Stimulated activated CD4-positive, alpha-beta T cell treated with anti-CD3 and anti-CD28 coated beads, Interleukin-12 subunit alpha, Interleukin-12 subunit beta, amount 100 ng/mL, for 4 hours (primary cell): ENCODE measurements around the gene BBS4.

Experiments used
- DNase-seq: peaks from one replicate; pipeline ENCODE4 v3.0.0-alpha.2; 2020

BBS4 gene

DNA sequence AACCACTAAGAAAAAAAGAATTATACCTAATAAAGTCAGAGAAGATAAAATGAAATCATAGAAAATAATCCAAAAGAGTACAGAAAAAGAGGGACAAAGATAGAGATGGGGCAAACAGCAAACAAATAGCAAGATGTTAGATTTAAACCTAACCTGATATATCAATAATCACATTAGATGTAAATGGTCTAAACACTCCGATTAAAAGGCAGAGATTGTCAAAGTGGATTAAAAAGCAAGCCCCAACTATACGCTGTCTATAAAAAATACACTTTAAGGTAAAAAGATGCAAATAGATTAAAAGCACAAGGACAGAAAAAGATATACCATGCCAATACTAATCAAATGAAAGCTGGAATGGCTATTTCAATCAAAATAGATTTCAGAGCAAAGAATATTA is 80.8 kb downstream of the BBS4 start:
- DNase-seq, result no peak

DNA sequence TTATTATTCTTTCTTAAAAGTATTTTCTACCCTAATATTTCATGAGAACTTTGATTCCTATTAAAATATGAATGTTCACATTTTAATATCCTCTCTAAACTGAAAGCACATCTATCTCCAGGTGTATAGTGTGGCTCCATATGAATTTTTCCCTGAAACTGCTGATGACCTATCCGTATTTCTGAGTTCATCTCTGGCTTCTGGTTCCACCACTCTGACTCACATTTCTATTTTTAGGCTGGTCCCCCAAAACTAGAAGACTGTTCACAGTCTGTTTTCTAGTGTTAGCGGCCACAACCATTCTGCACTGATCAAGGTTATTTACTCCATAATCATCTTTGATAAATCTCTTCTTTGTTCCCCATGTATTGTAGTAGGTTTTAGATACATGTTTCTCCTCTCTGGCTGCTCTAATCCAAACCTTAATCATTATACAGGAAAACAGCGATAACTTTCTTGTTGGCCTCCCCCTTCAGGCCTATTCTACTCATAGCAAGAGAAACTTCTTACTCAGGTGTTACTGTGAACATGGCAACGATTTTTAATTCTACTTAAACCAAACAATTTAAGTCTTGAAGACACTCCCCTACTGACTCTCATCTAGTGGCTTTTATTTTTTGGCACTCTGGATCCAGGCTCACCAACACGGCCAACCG is 84.8 kb downstream of the BBS4 start:
- no peak for DNase-seq

DNA sequence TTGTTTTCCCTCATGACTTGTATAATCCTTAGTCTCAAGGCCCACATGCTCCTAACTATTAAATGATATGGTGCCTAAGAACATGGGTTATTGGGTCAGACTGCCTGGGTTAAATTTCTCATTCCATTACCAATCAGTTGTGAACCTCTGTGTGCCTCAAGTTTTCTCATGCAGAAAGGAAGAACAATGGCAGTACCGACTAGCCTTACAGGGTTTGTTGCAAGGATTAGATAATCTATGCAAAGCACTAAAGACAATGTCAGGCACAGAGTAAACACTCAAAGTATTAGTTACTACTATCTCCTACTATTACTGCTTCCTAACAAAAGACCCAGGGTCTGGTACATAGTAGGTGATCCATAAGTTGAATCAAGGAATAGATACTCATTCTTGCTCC is 85.3 kb downstream of the BBS4 start:
- DNase-seq, result no peak

DNA sequence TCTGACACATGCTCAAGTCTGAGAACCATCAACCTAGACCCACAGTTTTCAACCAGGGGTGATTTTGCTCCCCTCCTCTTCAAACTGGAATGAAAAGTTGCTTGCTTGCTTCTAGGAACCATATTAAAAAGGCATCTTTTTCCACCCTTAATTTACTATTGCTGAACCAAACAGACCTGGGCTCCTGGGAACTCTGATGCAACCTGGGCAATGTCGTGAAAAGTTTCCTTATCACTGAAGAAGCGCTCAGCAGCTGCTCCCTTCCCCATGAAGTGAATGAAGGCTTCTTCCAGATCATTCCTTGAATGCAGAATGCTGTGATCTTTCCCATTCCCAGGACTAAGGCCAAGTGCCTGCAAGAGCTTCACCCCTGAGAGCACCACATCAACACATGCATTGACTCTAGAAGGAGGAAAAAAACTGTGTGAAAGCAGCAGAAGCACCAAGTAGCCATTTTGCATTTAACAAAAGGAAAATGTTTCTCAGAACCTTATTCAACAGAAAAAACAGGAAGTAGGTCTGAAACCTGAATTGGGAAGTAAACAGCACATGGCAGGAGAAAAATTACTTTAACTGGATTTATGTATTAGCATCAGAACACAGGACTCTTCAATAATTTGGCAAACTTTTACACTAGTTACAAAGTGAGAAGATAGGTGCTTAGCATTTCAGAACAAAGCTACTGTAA is 88.8 kb downstream of the BBS4 start:
- DNase-seq, result no peak

- DNase-seq, result no peak
Observed at GRCh38 chr15:72778796-72779195, 92.8 kb downstream of the BBS4 start.

- no peak for DNase-seq
Observed at GRCh38 chr15:72781631-72782030, 95.6 kb downstream of the BBS4 start.

- no peak for DNase-seq
Observed at GRCh38 chr15:72782274-72783003, 96.4 kb downstream of the BBS4 start.

GRCh38 chr15:72783004-72783639 is 97.1 kb downstream of the BBS4 start:
- DNase-seq, result peak; percentile 12

DNA sequence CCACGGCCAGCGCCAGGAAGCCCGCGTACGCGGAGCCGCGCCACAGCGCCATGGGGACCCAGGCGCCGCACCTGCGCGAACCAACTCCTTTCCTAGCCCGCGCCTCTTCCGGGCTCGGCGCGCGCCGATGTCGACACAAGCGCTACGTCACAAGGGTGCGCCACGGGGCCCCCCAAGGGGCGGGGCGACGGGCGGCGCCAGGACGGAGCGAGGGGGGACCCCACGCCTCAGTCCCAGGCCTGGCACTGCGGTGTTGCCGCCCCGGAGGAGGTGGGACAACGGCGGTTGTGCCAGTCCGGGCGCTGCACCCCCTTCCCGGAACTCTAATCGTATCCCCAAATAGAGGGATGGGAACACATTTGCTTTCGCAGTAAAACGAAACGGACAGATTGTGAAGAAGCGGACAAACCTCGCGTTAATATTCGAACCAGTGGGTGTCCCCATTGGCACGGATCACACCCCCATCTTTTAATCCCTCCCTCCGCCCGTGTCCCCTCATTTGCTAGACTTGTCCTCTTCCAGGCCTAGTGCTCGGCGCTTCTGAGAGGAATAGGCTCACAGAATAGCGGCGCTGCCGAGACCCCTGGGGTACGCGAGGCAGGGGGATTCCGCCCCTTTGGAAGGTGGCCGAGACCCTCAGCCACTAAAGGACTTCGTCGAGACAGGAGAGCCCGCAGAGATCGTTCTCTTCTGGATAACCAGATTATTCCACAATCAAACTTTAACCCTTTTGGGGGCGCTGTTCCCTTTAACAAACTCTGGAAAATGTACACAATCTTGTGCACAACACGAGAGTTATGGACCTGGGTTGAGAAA is 97.8 kb downstream of the BBS4 start, which contains the start of gene ADPGK:
Gene ADPGK, minus strand, starts transcription at position 119 of the 816 bp plus-strand sequence. Its CDS starts 67 bp downstream, at position 52.
- DNase-seq, result peak; percentile 91

GRCh38 chr15:72784456-72784876 is 98.5 kb downstream of the BBS4 start:
- no peak for DNase-seq

- peak; percentile 13 for DNase-seq
Observed at GRCh38 chr15:72785432-72785831, 99.4 kb downstream of the BBS4 start.

- no peak for DNase-seq
Observed at GRCh38 chr15:72785841-72786240, 99.8 kb downstream of the BBS4 start.

GRCh38 chr15:72786242-72786641 is 100.2 kb downstream of the BBS4 start:
- DNase-seq, result no peak

DNA sequence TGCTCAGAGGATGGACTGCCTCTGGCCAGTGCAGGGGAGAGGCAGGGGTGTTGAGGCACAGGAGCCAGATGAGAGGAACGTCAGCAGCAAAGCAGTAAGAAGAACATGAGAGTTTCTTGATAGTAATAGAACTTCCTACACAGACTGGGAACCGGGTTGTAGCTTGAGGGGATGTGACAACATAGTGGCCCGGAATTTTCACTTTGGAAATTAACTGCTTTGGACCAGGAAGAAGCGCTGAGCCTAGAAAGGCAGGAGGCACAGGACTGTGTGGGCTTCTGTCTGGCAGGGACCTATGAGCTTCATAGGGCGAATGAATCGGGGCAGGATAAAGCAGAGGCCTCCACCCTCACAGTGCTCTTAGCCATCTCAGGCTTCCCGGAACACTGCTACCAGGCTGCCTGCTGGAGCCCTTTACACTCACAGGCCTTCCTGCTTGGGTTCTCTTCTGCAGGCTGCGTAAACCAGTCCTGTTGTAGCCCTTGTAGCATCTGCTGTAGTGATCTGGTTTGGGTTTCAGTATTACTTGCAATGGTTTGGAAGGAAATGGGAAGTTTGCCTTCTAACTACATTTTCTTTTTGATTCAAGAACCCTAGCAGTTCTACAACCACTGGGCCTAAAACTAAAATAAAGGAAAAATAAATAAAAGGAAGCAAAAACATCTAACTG is 100.8 kb downstream of the BBS4 start:
- no peak for DNase-seq

- DNase-seq, result no peak
Observed at GRCh38 chr15:72787526-72787925, 101.5 kb downstream of the BBS4 start.
